ENCODE data around the gene PCCA.

- no peak for TF ChIP-seq NR3C1 (IDR thresholded peaks at IDR 0.05)
- TF ChIP-seq EP300 (IDR thresholded peaks at IDR 0.05) = no peak
- TF ChIP-seq MAX (IDR thresholded peaks at IDR 0.05) = no peak
- TF ChIP-seq HMGXB4 (CRISPR knock-in tag; IDR thresholded peaks at IDR 0.05; ENCODE audit: borderline replicate concordance) = no peak
- TF ChIP-seq CTCF (IDR thresholded peaks at IDR 0.05) = no peak
- TF ChIP-seq USF2 (IDR thresholded peaks at IDR 0.05) = no peak
- TF ChIP-seq KDM1A (IDR thresholded peaks at IDR 0.05; ENCODE audit: low read depth) = no peak
Observed at GRCh38 chr13:100520936-100521850, 432.3 kb downstream of the PCCA start.

All from A549 (cell line).